ENCODE measurements around the gene CENPVL1. TPM values are rescaled to one million over a fixed set of nuclear protein-coding genes. Genes with fewer than 3 reads are reported as not detected.
"Not testable (repeated sequence)": the region's sequence is repeated elsewhere in the genome, so short reads cannot be mapped to it uniquely, and the experiment has no call there.

The CENPVL1 gene
- not detected in 2 replicates for polyA plus RNA-seq (2011; rRNA removed)
- polyA minus RNA-seq (2011; rRNA and poly(A)+ RNA removed), result not detected in 2 replicates

DNA sequence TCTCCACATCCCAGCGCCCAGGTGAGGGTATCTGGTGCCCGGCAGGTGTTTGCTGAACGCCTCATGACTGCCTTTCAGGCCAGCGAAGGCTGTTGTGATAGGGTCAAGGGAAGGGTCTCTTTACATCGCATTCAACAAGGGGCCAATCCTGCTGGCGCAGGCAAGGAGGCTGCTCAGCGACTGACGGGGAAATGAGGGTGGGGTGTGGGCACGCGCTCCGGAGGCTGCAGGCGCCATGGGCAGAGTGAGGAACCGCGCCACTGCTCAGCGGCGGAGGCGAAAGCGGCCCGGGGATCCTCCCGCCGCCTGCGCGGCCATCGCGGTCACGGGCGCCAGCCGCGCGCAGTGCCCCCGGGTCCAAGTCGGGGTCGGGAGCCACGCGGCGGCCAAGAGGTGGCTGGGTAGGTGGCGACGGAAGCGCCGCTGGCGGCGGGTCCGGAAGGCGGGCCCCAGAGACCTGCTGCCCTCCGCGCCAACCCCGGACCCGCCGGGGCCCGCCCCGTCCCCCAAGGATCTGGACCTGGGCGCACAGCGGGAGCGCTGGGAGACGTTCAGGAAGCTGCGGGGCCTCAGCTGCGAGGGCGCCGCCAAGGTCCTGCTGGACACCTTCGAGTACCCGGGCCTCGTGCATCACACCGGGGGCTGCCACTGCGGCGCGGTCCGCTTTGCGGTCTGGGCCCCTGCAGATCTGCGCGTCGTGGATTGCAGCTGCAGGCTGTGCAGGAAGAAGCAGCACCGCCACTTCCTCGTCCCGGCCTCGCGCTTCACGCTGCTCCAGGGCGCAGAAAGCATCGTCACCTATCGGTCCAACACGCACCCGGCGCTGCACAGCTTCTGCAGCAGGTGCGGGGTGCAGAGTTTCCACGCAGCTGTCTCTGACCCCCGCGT, at the start of gene CENPVL1:
Gene CENPVL1, plus strand, starts transcription at position 236 of the 888 bp plus-strand sequence. Its CDS starts 0 bp downstream, at position 236.
- CTCF ChIA-PET; H3K4me3 ChIP-seq (ENCODE audit: low read depth, low read length); H3K36me3 ChIP-seq (ENCODE audit: control insufficient read depth, insufficient read depth, low read length); DNase-seq (ENCODE audit: low read depth); POLR2A ChIA-PET; H3K27me3 ChIP-seq (ENCODE audit: control insufficient read depth, insufficient read depth, low read length): not testable (repeated sequence)

DNA sequence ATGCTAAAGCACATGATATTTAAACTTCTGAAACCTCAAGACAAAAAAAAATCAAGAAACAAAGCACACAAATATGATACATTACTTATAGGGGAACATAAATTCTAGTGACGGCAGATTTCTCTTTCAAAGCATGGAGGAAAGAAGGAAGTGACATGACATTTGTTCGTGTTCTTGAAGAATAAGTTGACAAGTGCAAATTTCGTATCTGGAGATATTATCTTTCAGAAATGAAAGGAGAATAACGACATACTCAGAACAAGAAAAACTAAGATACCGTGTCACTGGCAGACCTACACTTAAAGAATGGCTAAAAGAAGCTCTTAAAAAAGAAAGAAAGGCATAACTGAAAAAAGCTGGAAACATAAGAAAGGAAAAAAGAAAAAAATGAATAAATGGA, 44.3 kb upstream of the CENPVL1 start:
- Histone ChIP-seq H3K36me3 (ENCODE audit: control insufficient read depth, insufficient read depth, low read length) (no peaks in the 10 kb centered on the region), H3K27me3 (ENCODE audit: control insufficient read depth, insufficient read depth, low read length) (no peaks in the 10 kb centered on the region), H3K4me3 (ENCODE audit: low read depth, low read length) (no peak overlapping the region)
- TF ChIP-seq, protein P1, sequence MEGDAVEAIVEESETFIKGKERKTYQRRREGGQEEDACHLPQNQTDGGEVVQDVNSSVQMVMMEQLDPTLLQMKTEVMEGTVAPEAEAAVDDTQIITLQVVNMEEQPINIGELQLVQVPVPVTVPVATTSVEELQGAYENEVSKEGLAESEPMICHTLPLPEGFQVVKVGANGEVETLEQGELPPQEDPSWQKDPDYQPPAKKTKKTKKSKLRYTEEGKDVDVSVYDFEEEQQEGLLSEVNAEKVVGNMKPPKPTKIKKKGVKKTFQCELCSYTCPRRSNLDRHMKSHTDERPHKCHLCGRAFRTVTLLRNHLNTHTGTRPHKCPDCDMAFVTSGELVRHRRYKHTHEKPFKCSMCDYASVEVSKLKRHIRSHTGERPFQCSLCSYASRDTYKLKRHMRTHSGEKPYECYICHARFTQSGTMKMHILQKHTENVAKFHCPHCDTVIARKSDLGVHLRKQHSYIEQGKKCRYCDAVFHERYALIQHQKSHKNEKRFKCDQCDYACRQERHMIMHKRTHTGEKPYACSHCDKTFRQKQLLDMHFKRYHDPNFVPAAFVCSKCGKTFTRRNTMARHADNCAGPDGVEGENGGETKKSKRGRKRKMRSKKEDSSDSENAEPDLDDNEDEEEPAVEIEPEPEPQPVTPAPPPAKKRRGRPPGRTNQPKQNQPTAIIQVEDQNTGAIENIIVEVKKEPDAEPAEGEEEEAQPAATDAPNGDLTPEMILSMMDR (IDR thresholded peaks at IDR 0.05; ENCODE audit: insufficient read depth, low read depth, low read length), result no peak
- ChIA-PET CTCF (no interaction called here), POLR2A (no interaction called here)
- no peak for DNase-seq (ENCODE audit: low read depth)

- H3K36me3 ChIP-seq (ENCODE audit: control insufficient read depth, insufficient read depth, low read length); DNase-seq (ENCODE audit: low read depth); H3K4me3 ChIP-seq (ENCODE audit: low read depth, low read length); H3K27me3 ChIP-seq (ENCODE audit: control insufficient read depth, insufficient read depth, low read length); CTCF ChIA-PET; POLR2A ChIA-PET: not testable (repeated sequence)
These were observed 30.5 kb upstream of the CENPVL1 start for GRCh38 chrX:51679689-51680433.

GRCh38 chrX:51681808-51682719, 28.2 kb upstream of the CENPVL1 start:
- H3K27me3 ChIP-seq (ENCODE audit: control insufficient read depth, insufficient read depth, low read length); POLR2A ChIA-PET; CTCF ChIA-PET; H3K36me3 ChIP-seq (ENCODE audit: control insufficient read depth, insufficient read depth, low read length); DNase-seq (ENCODE audit: low read depth); H3K4me3 ChIP-seq (ENCODE audit: low read depth, low read length): not testable (repeated sequence)

- POLR2A ChIA-PET; H3K27me3 ChIP-seq (ENCODE audit: control insufficient read depth, insufficient read depth, low read length); H3K4me3 ChIP-seq (ENCODE audit: low read depth, low read length); H3K36me3 ChIP-seq (ENCODE audit: control insufficient read depth, insufficient read depth, low read length); CTCF ChIA-PET; DNase-seq (ENCODE audit: low read depth): not testable (repeated sequence)
These were observed 27.6 kb upstream of the CENPVL1 start, which contains the start of gene CENPVL2 for GRCh38 chrX:51682720-51683062. Gene CENPVL2 (minus strand): TSS chrX:51682831. CDS start chrX:51682831, 0 bp downstream.

DNA sequence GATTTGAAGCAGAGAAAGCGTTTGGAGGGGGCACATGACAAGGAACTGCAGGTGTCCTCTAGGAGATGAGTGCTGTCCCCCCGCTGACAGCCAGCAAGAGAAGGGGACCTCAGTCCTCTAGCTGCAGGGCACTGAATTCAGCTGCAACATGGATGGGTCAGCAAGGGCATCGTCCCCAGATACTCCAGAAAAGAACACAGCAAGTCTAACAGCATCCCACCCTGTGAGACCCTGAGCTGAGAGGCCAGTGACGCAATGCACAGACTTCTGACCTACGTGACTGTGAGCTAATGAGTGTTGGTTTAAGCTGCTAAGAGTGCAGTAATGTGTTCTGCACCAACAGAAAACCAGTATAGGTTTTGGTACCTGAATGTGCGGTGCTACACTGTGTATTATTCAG, 16.1 kb upstream of the CENPVL1 start:
- Histone ChIP-seq H3K36me3 (ENCODE audit: control insufficient read depth, insufficient read depth, low read length) (no peaks in the 10 kb centered on the region), H3K27me3 (ENCODE audit: control insufficient read depth, insufficient read depth, low read length) (no peaks in the 10 kb centered on the region), H3K4me3 (ENCODE audit: low read depth, low read length) (no peak overlapping the region)
- no peak for DNase-seq (ENCODE audit: low read depth)
- TF ChIP-seq, protein P1 (IDR thresholded peaks at IDR 0.05; ENCODE audit: insufficient read depth, low read depth, low read length), result no peak
- CTCF ChIA-PET, result no interaction called here
- POLR2A ChIA-PET, result no interaction called here

All from BJ (cell line).